C4-2B (cell line): ENCODE data around the gene AUTS2.

ENCODE experiments used
- CTCF ChIP-seq: fragments of 450-650 bp; conservative IDR thresholded peaks from 2 replicates; pipeline ENCODE4 v1.5.1; 2017; ENCODE audit warnings: mild to moderate bottlenecking
- ZFX ChIP-seq: fragments of 450-650 bp; IDR thresholded peaks from 2 replicates; pipeline ENCODE4 v1.6.1; 2017

- TF ChIP-seq CTCF (no peak), ZFX (no peak)
These were observed 1125.1 kb downstream of the AUTS2 start for GRCh38 chr7:70723339-70723738.
